Measurements from ENCODE around the gene WDR91.
"Not testable (repeated sequence)": the region's sequence is repeated elsewhere in the genome, so short reads cannot be mapped to it uniquely, and the experiment has no call there.

Gene WDR91

DNA sequence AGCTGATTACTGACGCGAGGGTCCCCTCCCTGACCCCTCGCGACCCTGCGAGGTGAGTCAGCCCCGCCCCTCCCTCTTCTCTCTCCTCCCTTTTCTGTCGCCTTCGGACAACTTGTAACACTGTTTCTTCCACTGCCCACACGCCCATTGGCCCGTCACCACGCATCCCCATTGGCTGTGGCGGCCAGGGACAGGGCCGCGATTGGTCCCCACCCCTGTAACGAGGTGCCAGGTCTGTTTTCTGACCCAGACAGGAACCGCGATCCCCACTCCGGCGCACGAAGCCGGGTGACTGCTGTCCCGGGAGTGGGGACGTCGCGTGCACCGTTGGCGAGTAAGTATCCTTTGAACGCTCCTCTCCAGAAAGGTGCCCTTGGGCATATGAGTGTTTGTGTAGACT lies 22.2 kb upstream of the WDR91 start, which contains the start of gene STRA8:
STRA8 (plus strand) TSS at position 269 of the 400 bp plus-strand sequence. CDS start 6,687 bp downstream, outside the sequence.
- no peak for DNase-seq (ENCODE audit: low read depth)

DNA sequence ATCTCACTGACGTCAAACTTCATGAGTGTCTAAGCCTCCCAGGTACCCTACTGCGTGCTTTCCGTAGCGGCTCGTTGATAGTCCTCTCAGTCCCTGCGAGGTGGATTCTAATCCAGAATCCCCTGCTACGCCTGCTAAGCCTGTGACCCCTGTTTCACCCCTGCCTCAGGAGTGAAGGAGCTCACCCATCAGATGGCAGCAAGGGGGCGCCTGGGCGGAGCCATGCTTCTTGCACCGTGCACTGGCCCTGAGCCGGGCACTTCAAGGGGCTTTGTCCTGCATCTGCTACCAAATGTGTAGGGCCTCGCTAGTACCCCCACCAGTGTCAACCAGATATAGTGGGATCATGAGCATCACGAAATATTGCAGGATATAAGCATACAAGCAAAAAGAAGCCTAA lies 21.4 kb upstream of the WDR91 start:
- peak; percentile 3 for DNase-seq (ENCODE audit: low read depth)

DNA sequence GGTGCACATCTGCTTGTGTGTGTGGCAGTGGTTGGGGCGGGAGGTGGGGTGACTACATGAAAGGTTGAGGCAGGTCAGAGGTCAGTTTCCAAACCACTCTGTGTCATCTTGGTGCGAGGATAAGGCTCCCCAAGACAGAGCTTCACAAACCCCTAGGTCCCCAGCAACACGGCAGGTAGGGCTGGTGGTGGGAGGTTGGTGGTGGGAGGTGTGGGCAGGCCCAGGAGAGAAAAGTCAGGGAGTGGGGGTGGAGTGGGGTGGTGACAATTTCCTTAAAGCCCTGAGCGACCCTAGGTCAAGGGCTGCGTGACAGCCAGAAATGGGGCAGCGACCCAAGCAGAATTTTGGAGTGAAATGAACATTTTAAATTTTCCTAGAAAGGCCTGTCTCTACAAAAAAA lies 20.8 kb upstream of the WDR91 start:
- DNase-seq (ENCODE audit: low read depth), result no peak

DNA sequence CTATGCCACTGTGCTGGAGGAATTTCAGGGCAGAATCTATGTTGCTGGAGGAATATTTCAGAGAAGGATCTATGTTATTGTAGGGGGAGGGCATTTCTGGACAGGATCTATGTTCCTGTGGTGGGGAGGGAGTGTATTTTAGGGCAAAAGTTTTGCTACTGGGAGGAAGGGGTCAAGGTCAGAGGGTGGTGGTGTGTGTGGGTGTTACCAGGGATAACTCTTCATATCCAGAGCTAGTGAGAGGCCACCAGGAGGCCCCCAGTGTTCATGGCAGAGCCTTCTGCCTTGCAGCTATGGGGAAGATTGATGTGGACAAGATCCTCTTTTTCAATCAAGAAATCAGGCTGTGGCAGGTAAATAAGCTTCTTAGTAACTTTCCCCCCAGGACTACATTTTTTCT lies 20.4 kb upstream of the WDR91 start:
- no peak for DNase-seq (ENCODE audit: low read depth)

DNA sequence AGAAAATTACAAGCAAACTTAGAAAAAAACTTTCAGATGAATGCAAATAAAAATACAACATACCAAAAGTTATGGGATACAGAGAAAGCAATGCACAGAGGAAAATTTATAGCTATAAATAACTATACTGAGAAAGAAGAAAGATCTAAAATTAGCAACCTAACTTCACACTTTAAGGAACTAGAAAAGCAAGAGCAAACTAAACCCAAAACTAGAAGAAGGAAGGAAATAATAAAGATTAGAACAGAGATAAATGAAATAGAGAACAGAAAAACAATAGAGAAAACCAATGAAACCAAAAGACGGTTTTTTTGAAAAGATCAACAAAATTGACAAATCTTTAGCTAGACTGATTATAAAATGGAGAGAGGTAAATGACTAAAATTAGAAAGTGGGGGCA lies 12.7 kb upstream of the WDR91 start:
- DNase-seq (ENCODE audit: low read depth), result no peak

DNA sequence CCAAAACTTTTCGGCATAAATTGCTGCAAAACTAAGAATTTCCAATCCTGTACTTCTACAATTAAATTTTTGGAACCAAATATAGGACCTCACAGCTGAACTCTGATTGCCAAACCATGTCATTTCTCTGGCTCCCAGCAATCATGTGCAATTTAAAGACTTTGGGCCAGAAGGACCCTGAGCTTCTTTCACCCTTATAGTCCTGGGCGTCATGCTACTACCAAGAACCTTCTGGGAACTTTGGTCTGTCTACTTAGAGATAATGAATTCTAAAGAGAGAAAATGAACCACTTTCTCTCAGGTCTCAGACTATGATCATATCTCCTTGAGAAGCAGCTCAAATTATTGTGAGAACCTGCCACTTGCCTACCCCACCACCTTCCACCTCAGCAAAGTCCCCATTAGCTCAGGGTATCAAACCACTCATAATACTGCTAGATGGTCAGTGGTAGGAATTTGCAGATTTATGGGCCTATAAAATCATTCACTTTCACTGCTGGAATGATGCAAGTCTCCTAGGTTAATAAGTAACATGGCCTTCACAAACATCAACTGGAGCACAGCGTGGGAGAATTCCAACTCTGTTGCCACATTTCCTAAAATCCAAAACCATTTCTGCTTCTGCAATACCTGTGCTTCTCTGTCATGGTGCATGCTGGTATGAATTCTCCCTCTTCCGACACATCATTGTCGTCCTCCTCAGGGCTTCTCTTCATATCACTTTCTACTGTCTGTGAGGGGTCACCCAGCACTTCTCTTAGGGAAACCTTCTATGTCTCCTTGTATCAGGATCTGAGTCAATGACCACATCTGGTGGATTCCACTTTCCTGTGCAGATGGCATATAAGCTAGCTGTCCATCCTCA lies 6.6 kb upstream of the WDR91 start:
- no peak for DNase-seq (ENCODE audit: low read depth)

DNA sequence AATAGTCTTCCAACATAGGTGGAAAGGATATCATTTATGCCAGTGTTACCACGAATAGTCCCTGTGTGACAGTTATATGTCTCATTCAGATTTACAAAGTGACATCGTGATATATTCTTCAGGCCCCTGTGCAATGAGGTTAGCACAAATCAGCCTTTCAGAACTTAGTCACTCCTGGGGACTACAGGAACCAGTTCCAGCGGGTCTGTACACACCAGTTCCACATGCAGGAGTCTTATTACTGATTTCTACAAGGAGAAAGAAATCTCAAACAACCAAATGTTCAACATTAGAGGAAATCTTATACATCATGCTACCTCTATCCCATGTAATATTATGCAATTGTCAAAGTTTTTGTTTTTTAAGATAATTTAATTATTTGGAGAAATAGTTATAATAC lies 4.4 kb upstream of the WDR91 start:
- no peak for DNase-seq (ENCODE audit: low read depth)

DNA sequence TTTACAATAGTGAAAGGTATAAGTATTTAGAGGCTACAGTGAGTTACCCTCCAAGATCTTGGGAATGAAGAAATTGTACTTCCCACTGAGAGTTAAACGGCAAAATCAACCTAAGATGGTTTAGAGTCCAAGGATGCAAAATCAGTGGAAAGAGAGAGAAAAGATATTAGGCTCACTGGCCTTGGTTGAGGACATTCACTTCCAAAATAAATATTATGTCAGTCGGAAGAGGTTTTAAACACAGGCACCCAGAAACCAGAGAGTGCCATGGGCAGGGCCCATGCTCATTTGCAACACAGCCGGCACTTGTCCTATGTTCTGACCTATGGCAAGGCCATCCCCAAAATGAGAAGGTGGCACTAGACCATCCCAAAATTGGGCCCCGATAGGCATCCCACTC lies 3.9 kb upstream of the WDR91 start:
- no peak for DNase-seq (ENCODE audit: low read depth)

DNA sequence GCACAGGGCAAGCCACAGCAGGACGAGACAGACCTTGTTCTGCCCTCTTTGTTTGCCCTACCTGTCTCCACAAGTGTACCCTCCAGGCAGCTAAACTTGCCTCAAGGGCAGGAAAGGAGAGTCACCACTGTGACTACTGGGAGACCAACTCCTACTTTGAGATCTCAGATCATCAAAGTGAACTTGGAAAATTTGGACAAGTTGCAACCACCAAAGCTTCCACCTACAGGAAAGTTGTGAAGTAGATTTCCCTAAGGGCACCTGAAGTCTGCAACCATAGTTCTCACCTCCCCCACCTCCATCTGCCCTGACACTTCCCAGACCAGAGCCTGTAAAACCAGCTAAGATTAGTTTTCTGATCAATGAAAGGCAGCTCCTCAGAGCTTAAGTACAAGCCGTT lies 2.5 kb upstream of the WDR91 start:
- no peak for DNase-seq (ENCODE audit: low read depth)

DNA sequence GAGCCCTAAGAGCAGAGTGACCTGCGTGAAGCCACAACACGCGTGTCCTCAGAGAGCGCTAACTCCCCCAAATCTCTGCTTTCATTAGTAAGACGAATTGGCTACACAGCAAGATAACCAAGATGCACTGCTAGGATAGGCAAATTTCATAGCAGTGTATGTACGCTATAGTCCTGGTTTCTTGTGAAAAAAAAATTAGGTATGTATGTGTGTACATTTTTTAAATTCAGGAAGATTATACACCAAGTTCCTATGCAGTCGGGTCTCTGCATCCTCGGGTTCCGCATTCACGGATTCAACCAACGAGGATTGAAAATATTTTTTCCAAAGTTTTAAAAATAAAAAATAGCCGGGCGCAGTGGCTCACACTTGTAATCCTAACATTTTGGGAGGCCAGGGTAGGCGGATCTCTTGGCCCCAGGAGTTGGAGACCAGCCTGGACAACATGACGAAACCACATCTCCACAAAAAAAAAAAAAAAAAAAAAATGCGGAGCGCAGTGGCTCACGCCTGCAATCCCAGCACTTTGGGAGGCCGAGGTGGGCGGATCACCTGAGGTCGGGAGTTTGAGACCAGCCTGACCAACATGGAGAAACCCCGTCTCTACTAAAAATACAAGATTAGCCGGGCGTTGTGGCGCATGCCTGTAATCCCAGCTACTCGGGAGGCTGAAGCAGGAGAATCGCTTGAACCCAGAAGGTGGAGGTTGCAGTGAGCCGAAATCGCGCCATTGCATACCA lies 790 bp upstream of the WDR91 start:
- DNase-seq (ENCODE audit: low read depth), result not testable (repeated sequence)

DNA sequence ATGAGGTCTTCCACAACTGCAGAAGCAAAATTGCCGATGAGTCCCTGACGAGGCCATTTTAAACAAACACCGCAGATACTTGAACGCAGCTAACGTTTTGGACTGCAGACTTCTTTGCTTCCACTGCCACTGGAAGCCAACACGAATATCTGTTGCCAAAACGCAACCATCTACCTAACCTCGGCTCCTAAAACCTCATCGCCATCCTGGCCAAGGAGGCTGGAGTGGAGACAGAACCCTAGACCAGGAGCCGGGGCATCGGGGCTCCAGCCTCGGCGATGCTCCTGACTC lies 493 bp downstream of the WDR91 start:
- DNase-seq (ENCODE audit: low read depth), result no peak

DNA sequence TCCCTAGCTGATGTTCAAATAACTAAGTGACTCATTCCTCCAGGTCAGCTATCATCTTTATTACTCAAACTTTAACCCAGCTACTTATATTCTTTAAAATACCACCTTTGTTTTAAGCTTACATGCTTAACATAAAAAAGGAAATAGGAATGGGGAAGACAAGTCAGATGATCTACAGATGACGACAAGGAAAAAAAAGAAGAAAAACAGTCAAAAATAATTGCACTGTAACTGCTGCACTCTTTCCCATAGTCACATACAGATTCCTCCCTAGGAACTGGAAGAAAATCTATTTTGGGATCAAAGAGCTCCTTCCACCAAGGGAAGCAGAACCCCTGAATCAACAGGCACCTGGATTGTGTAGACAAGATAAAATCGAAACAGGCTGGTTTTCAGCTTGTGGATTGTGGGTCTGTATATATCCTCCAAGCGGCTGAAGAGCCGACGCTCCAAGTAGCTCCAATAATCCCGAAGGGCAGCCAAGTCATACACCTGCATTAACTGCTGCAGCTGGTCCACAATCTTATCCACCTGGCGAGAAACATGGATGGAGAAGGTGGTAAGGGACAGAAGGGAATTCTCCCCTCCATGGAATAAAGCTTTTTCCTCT lies 2.0 kb downstream of the WDR91 start:
- DNase-seq (ENCODE audit: low read depth), result no peak

DNA sequence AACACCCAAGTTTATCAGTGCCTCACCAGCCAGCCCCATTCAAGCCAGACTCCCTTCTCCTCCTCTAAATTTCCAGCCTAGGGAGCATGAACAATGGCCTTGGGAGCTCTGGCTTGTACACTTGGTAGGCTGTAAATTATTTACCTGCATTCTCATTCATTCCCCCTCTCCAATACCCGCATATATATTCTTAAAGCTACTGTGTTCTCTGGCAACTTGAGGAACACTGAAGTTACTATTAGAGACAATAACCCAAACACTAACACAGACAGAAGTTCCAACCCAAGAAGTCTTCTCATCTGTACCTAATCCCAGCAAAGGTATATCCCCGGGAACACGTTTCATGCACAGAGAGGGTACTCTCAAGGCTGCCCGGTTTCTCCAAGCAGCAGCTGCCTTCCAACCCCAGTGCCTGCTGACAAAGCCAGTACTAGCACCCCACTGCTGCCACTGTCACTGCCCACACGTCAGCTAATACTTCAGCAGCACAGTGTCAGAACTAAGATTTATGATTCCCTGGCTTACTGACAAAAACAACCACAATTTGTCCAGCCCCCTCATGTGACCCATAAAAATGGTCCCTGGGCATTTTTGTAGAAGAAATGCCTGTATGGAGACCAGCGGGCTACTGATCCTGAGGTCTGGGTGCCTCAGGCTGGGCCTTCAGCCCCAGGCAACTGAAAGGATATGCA lies 3.1 kb downstream of the WDR91 start:
- no peak for DNase-seq (ENCODE audit: low read depth)

DNA sequence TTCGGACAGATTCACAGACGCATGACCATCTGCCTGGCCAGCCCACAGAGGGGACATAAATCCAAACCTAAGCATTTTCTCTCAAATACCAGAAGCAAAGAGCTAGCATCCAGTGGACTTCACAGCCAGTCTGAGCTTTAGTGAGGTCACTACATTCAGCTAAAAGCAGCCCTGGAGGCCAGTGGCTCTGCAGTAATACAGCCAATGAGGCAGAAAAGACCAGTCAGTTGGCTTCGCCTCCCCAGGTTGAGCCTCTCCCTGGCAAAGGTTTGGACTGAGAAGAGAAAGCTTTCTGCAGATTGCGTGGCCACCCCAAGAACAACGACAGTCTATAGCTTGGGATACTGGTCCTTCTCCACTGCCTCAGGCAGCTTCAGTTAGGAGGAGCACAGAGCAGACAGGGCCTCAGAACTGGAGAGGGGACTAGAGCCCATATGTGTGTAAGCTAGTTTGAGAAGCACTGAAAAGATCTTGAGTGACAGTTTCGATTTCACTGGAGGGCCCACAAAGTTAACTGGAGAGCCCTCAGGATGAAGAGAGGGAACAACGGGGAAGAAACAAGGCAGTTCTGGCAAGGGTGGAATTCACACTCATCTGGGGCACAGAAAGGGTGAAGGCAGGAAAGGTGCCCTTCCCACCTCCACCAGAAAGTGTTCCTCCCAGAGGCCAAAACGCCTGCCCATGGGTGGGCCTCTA lies 3.8 kb downstream of the WDR91 start:
- no peak for DNase-seq (ENCODE audit: low read depth)

DNA sequence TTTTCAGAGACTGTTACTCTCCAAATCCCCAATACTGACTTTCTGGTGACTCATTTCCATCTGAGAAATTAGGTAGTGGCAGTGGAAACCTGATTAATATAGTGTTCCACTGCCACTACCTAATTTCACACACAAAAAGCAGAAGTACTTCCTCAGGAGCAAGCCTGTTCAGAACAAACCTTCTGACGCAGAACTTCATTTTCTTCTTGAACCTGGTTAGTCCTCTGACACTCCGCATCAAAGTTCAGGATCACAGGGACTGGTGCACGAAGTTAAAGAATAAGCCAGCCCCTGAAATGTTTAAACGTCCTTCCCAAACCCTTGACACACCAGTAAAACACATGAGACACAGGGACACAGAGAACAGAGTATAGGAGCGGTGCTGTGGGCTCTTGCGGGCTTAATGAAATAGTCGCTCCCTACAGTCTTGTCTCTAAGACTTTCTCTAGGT lies 4.4 kb downstream of the WDR91 start:
- DNase-seq (ENCODE audit: low read depth), result no peak

DNA sequence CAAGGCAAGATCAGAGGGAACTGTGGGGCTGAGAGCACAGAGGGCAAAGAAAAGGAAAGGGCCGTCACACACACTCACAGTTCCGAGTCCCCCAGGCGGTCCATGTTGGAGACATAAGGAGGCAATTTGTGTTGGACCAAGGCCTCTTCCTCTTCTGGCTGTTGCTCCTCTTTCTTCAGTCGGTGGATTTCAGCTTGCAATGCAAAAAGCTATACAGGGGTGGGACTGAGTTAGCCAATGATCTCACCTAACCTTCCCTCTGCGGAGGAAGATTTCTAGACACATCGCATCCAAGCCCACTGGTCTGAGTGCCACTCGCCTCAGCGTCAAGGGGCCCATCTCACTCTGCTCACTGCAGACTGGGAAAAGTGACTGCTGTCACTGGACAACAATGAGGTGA lies 5.5 kb downstream of the WDR91 start:
- DNase-seq (ENCODE audit: low read depth), result no peak

DNA sequence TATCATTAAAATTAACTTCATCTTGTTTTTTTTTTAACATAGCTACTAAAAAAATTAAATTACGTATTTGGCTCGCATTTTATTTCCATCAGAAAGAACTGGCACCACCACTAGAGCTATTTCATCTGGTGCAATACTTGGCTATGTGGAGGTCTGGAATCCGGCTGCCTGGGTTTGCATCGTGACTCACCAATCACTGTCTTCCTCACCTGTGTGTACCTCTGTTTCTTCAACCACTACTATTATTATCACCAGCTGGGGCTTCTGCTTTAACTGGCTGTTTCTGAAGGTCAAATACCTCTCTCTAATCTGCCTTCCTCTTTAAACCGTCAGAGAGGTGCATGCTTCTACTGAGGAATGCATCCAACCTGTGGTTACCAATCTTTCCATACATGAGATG lies 6.5 kb downstream of the WDR91 start:
- no peak for DNase-seq (ENCODE audit: low read depth)

DNA sequence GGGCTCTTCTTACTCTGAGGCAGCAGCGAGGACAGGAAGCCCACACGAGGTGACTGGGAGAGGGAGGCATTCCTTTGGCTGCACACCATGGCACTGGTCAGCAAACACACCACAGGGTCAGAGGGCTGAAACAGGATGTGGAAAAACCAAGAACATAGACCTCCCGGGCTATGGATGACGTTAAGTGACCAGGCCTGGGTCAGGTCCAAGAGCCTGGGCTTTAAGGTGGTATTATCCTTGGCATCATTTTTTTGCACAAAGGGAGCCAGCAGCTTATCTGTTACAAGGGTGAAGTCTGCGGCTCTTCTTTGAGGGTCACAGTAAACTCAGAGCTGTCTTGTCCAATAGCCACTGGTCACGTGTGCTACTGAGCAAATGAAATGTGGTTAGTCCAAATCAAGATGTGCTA lies 7.0 kb downstream of the WDR91 start:
- DNase-seq (ENCODE audit: low read depth), result no peak

DNA sequence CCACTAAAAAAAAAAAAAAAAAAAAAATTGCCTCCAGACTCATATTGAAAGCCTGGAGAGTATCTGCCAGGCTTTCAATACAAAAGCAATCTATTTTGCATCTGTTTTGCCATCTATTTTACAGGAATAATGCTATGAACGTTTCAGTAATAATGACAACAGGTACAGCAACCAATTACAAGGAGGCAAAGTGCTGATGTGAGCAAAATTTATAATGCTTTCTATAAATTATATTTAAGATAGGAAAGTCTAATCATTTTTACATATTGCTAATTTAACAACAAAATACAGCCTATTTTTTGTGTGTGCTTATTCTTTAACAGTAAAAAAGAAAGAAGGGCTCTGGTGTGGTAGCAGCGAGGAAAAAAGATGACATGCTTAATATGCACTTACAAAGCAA lies 10.0 kb downstream of the WDR91 start:
- DNase-seq (ENCODE audit: low read depth), result no peak

DNA sequence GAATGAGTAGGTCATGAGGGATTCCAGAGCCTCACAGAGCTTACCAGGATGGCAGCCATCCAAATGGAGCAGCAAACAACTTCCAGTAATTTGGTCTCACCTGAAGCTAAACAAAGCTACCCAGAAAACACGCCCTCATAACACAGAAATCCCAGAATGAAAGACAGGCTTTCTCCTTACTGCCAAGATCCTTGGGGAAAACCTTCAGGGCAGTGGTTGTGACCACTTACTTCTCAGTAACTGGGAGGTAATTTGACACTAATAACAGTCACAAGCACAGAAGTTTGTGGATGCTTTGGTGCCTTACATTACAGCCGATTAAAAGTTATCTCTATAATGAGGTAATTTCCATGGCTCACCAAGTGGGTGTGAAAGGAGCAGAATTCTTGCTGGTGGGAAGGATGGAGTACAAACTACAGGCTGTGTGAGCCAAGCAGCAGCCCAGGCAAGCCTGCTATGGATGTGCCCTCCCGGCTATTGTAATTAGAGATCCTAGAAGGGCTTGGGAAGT lies 10.4 kb downstream of the WDR91 start:
- DNase-seq (ENCODE audit: low read depth), result no peak

DNA sequence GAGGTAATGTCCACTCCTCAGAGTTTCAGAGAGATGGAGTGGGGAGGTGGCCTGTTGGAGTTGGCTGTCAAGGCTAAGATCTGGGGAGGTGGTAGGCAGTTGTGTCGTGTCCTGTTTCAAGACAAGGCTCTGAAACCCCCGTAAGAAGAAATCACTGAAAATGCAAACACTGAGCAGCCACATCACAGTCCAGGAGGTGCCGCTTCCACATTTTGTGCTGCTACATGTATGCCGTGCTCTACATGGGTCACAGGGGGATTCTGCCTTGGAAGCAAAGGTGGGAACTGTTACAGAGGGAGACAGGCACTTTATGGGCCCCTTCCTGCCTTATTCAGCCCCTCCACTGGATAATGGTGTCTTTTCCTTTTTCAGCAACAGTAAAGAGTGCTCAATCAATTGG lies 11.9 kb downstream of the WDR91 start:
- DNase-seq (ENCODE audit: low read depth), result no peak
